H1 (cell line): ENCODE data around the gene TPRKB. TPM values are rescaled to one million over a fixed set of nuclear protein-coding genes. Genes with fewer than 3 reads are reported as not detected.

Experiments used
- BACH1 ChIP-seq: IDR thresholded peaks from 2 replicates; pipeline ENCODE4 v1.6.1; 2012; ENCODE audit warnings: low read length, improper control_type of control experiment
- CBX5 ChIP-seq: fragments of 300-800, 300-1000 bp; sonication (generic); IDR thresholded peaks from 2 replicates; pipeline ENCODE4 v1.7.1; 2016; ENCODE audit warnings: antibody characterized with exemption, low read length, low read depth
- CHD1 ChIP-seq: IDR thresholded peaks from 2 replicates; pipeline ENCODE4 v1.6.1; 2012; ENCODE audit warnings: low read depth, low read length, improper control_type of control experiment
- KDM4A ChIP-seq: IDR thresholded peaks from one replicate; pipeline ENCODE4 v1.7.1; 2012; ENCODE audit warnings: low read depth, mild to moderate bottlenecking, moderate library complexity, low read length, inconsistent platforms; ENCODE audit not compliant: severe bottlenecking
- POLR2A ChIP-seq, 2 experiments: IDR thresholded peaks; 1 replicate in 1 of 2; 2 replicates in 1 of 2; pipeline ENCODE4 v1.6.1; 2011; ENCODE audit warnings: low read depth in 2 of 2, low read length in 2 of 2, mild to moderate bottlenecking in 2 of 2; ENCODE audit errors: control extremely low read depth in 1 of 2
- SIN3A ChIP-seq, 2 experiments: IDR thresholded peaks in 1 of 2; conservative IDR thresholded peaks in 1 of 2; 2 replicates each; pipeline ENCODE4 v1.6.1; 2011 to 2012; ENCODE audit warnings: low read length in 2 of 2, improper control_type of control experiment in 1 of 2, low read depth in 1 of 2, mild to moderate bottlenecking in 1 of 2
- TCF12 ChIP-seq: IDR thresholded peaks from 2 replicates; pipeline ENCODE4 v1.6.1; 2011; ENCODE audit warnings: low read depth, mild to moderate bottlenecking, low read length
- polyA plus RNA-seq, 7 experiments: library from polyadenylated mRNA; depleted of rRNA in 3 of 7; stranded (reverse) in 5 of 7; unstranded in 2 of 7; fragments of >200 nt in 5 of 7; fragments of 200-250 nt in 2 of 7; gene quantifications; 1 replicate in 5 of 7; 2 replicates in 1 of 7; 4 replicates in 1 of 7; pipeline versions ENCODE4 v1.2.1 to v1.2.3, GENCODE V29; 2011 to 2013; ENCODE audit warnings: missing spikeins in 2 of 7, mixed read lengths in 2 of 7
- total RNA-seq: library from RNA; stranded (reverse); fragmentation: NEBNext Ultra II Directional; extraction: Animal tissue kit (Norgen Biotek cat#: 25700); gene quantifications from 2 replicates; pipeline ENCODE4 v1.2.1, GENCODE V29; 2021
- TF ChIP-seq, protein P1 (sequence below): fragments of 300-600 bp; sonication (generic); IDR thresholded peaks from 2 replicates; pipeline ENCODE4 v1.7.1; 2012; ENCODE audit warnings: low read length, moderate library complexity, mild to moderate bottlenecking, inconsistent platforms; ENCODE audit not compliant: insufficient replicate concordance
- TF ChIP-seq, protein P2 (sequence below): IDR thresholded peaks from 2 replicates; pipeline ENCODE4 v1.6.1; 2012; ENCODE audit warnings: inconsistent platforms

Gene TPRKB
- total and polyA plus RNA-seq, 2 of the 8 experiments (the other 6 are each of a cell fraction or from before 2014, with no cell fraction given), result 40.3 to 41.6 TPM

GRCh38 chr2:73707058-73707457, 30.1 kb downstream of the TPRKB start (continued):
- TF ChIP-seq, protein P1, sequence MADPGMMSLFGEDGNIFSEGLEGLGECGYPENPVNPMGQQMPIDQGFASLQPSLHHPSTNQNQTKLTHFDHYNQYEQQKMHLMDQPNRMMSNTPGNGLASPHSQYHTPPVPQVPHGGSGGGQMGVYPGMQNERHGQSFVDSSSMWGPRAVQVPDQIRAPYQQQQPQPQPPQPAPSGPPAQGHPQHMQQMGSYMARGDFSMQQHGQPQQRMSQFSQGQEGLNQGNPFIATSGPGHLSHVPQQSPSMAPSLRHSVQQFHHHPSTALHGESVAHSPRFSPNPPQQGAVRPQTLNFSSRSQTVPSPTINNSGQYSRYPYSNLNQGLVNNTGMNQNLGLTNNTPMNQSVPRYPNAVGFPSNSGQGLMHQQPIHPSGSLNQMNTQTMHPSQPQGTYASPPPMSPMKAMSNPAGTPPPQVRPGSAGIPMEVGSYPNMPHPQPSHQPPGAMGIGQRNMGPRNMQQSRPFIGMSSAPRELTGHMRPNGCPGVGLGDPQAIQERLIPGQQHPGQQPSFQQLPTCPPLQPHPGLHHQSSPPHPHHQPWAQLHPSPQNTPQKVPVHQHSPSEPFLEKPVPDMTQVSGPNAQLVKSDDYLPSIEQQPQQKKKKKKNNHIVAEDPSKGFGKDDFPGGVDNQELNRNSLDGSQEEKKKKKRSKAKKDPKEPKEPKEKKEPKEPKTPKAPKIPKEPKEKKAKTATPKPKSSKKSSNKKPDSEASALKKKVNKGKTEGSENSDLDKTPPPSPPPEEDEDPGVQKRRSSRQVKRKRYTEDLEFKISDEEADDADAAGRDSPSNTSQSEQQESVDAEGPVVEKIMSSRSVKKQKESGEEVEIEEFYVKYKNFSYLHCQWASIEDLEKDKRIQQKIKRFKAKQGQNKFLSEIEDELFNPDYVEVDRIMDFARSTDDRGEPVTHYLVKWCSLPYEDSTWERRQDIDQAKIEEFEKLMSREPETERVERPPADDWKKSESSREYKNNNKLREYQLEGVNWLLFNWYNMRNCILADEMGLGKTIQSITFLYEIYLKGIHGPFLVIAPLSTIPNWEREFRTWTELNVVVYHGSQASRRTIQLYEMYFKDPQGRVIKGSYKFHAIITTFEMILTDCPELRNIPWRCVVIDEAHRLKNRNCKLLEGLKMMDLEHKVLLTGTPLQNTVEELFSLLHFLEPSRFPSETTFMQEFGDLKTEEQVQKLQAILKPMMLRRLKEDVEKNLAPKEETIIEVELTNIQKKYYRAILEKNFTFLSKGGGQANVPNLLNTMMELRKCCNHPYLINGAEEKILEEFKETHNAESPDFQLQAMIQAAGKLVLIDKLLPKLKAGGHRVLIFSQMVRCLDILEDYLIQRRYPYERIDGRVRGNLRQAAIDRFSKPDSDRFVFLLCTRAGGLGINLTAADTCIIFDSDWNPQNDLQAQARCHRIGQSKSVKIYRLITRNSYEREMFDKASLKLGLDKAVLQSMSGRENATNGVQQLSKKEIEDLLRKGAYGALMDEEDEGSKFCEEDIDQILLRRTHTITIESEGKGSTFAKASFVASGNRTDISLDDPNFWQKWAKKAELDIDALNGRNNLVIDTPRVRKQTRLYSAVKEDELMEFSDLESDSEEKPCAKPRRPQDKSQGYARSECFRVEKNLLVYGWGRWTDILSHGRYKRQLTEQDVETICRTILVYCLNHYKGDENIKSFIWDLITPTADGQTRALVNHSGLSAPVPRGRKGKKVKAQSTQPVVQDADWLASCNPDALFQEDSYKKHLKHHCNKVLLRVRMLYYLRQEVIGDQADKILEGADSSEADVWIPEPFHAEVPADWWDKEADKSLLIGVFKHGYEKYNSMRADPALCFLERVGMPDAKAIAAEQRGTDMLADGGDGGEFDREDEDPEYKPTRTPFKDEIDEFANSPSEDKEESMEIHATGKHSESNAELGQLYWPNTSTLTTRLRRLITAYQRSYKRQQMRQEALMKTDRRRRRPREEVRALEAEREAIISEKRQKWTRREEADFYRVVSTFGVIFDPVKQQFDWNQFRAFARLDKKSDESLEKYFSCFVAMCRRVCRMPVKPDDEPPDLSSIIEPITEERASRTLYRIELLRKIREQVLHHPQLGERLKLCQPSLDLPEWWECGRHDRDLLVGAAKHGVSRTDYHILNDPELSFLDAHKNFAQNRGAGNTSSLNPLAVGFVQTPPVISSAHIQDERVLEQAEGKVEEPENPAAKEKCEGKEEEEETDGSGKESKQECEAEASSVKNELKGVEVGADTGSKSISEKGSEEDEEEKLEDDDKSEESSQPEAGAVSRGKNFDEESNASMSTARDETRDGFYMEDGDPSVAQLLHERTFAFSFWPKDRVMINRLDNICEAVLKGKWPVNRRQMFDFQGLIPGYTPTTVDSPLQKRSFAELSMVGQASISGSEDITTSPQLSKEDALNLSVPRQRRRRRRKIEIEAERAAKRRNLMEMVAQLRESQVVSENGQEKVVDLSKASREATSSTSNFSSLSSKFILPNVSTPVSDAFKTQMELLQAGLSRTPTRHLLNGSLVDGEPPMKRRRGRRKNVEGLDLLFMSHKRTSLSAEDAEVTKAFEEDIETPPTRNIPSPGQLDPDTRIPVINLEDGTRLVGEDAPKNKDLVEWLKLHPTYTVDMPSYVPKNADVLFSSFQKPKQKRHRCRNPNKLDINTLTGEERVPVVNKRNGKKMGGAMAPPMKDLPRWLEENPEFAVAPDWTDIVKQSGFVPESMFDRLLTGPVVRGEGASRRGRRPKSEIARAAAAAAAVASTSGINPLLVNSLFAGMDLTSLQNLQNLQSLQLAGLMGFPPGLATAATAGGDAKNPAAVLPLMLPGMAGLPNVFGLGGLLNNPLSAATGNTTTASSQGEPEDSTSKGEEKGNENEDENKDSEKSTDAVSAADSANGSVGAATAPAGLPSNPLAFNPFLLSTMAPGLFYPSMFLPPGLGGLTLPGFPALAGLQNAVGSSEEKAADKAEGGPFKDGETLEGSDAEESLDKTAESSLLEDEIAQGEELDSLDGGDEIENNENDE, result no peak
- TF ChIP-seq TCF12 (no peak), CBX5 (no peak), POLR2A (IDR thresholded peaks at IDR 0.05; ENCODE audit: control extremely low read depth in 1 of 2, low read depth in 2 of 2, low read length in 2 of 2) (no peak), BACH1 (no peak), CHD1 (no peak), SIN3A (conservative IDR thresholded peaks at IDR 0.05 in 1 of 2, IDR thresholded peaks at IDR 0.05 in 1 of 2; ENCODE audit: low read depth in 1 of 2, low read length in 2 of 2) (no peak), KDM4A (no peak)
- TF ChIP-seq, protein P2, sequence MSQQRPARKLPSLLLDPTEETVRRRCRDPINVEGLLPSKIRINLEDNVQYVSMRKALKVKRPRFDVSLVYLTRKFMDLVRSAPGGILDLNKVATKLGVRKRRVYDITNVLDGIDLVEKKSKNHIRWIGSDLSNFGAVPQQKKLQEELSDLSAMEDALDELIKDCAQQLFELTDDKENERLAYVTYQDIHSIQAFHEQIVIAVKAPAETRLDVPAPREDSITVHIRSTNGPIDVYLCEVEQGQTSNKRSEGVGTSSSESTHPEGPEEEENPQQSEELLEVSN, result no peak
